Peyer's patch (tissue), 4 donors: ENCODE results near the gene MED31.

Experiments
- CTCF ChIP-seq, 6 experiments: fragments of 450-650 bp in 4 of 6; fragments of 200-600 bp in 2 of 6; sonication (generic) in 1 of 6; IDR thresholded peaks; one replicate each; pipeline ENCODE4 v1.5.1; 2017 to 2019; ENCODE audit warnings: antibody characterized with exemption in 6 of 6, mild to moderate bottlenecking in 3 of 6, moderate library complexity in 1 of 6
- POLR2A ChIP-seq, 2 donors: fragments of 450-650 bp; IDR thresholded peaks; one replicate each; pipeline ENCODE4 v1.5.1; 2017; ENCODE audit warnings: antibody characterized with exemption in 2 of 2, mild to moderate bottlenecking in 2 of 2, moderate library complexity in 2 of 2

DNA sequence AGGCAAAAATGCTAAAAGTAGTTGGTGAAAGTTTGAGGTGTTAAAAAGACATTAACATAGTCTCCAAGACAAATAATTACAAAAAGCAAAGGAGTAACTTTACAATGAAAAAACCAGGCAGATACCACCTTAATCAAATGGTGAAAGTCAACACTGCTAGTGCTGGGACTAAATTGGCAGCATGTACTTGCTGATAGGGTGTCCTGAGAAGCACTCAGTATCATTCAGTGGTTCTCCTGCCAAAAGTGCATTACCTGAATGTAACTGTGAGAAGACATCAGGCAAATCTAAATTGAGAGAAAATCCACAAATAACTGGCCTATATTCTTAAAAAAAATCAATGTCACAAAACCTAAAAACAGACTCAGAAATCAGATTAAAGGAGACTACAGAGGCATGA, 18.9 kb downstream of the MED31 start:
- no peak for TF ChIP-seq CTCF (IDR thresholded peaks at IDR 0.05)
- no peak for TF ChIP-seq POLR2A (IDR thresholded peaks at IDR 0.05)
